B cell (primary cell): ENCODE measurements around the gene ABTB2.

Experiments used
- CTCF ChIP-seq: fragments of 200-600 bp; IDR thresholded peaks from one replicate; pipeline ENCODE4 v1.8.0; 2022; ENCODE audit warnings: antibody characterized with exemption, mild to moderate bottlenecking
- EZH2 ChIP-seq: IDR thresholded peaks from 2 replicates; pipeline ENCODE4 v1.6.1; 2012; ENCODE audit warnings: borderline replicate concordance, low read depth, mild to moderate bottlenecking, moderate library complexity, low read length; ENCODE audit not compliant: insufficient read depth, poor library complexity, severe bottlenecking

DNA sequence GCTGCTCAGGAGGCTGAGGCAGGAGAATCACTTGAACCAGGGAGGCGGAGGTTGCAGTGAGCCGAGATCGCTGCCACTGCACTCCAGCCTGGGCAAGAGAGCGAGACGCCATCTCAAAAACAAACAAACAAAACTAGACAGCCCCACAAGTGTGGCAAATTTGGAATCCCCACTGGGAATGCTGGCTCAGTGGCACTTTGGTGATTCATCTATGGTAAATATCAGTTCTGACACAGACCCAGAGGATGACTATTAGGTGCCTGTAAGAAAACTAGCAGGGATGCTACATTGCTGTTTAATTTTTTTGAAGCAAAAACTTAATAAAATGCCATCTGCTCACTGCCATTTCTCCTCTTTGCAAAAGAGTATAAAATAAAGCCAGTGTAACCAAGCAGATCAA lies 144.4 kb downstream of the ABTB2 start:
- TF ChIP-seq CTCF (no peak), EZH2 (no peak)
